AG09319 (cell line): ENCODE data around the gene FAS.
A peak's percentile ranks its signal among the peaks of the same experiment; 100 is the strongest.

ENCODE experiments used
- DNase-seq: peaks from one replicate; pipeline ENCODE4 v3.0.0-alpha.2; 2010; ENCODE audit warnings: low read depth; ENCODE audit errors: extremely low read depth
- CTCF ChIP-seq: IDR thresholded peaks from 2 replicates; pipeline ENCODE4 v1.5.1; 2011; ENCODE audit warnings: low read depth, mild to moderate bottlenecking, inconsistent platforms, low read length, moderate library complexity

The FAS gene

GRCh38 chr10:88992921-88993524 is 2.4 kb downstream of the FAS start:
- TF ChIP-seq CTCF, result no peak
- DNase-seq, result peak; percentile 40

- no peak for TF ChIP-seq CTCF
- DNase-seq, result no peak
These were observed 3.4 kb downstream of the FAS start for GRCh38 chr10:88994019-88994418.

GRCh38 chr10:88995156-88995876 is 4.7 kb downstream of the FAS start:
- DNase-seq, result no peak
- TF ChIP-seq CTCF, result no peak

- TF ChIP-seq CTCF, result no peak
- no peak for DNase-seq
These were observed 6.3 kb downstream of the FAS start for GRCh38 chr10:88996927-88997326.

GRCh38 chr10:88999625-89000024 is 9.0 kb downstream of the FAS start:
- TF ChIP-seq CTCF, result no peak
- DNase-seq, result peak; percentile 60

GRCh38 chr10:89001024-89001728 is 10.6 kb downstream of the FAS start:
- DNase-seq, result no peak
- TF ChIP-seq CTCF, result no peak

- no peak for DNase-seq
- no peak for TF ChIP-seq CTCF
These were observed 11.1 kb downstream of the FAS start for GRCh38 chr10:89001729-89002072.
